ENCODE measurements around the gene LIMS2. TPM values are rescaled to one million over a fixed set of nuclear protein-coding genes. Genes with fewer than 3 reads are reported as not detected.

LIMS2 gene
- total RNA-seq, 1 experiment from 2014 or later: 8.9 TPM

DNA sequence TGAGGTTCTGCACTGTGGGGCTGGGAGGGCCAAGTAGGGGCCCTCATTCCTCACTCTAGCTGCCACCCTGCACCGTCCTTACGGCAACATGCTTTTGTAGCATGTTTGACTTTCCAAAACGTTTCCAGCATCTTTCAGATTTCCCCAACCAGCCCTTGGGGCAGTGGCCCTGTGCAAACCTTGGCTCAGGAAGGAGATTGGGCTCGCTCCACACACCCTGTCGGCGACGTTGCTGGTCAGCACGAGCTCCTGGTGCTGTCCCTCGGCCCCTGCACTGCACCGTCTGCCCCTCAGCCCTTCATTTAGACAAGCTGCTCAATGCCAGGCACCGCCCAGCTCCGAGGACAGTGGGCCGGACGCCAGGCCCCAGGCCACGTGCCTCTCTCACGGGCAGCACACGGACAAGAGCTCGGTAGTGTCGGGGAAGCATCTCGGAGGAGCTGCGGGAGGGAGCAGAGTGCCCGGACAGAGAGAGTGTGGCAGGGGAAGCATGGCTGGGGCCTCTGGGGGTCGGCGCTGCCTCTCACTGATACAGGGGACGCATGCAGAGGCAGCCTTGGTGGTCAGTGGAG, 22.5 kb downstream of the LIMS2 start:
- Histone ChIP-seq H3K36me3 (ENCODE audit: control insufficient read depth, insufficient read depth, low read length) (no peaks in the 10 kb centered on the region), H3K27ac (ENCODE audit: low read length) (no peak overlapping the region), H3K9me3 (ENCODE audit: control insufficient read depth, insufficient read depth, low read depth, low read length) (no peaks in the 10 kb centered on the region), H3K4me3 (ENCODE audit: low read depth in 2 of 2, low read length in 2 of 2) (no peak overlapping the region), H3K4me1 (ENCODE audit: control insufficient read depth, insufficient read depth, low read length) (0 out of 2 replicates have a peak, but pooled peaks cover 4% of the 10 kb centered on the region), H3K27me3 (ENCODE audit: control insufficient read depth, insufficient read depth, low read length) (no peaks in the 10 kb centered on the region)
- in situ Hi-C loops (cut with HindIII; ENCODE audit: low pct_unique_long_range_greater_than_20kb, low sequenced_read_pairs): no loop called here
- DNase-seq (ENCODE audit: low read depth, low spot score): no peak
- intact Hi-C loops (cut with micrococcal nuclease; ENCODE audit: unreplicated experiment): no loop called here
- ChIA-PET CTCF (interaction anchor here (2.8 kb wide), 1 partner anchor 62 kb away, joined by 13 read pairs; no protein-coding TSS in a partner anchor), POLR2A (no interaction called here)
- no peak for ATAC-seq
- no TSS peak for BruUV-seq (replicated peaks)
- TF ChIP-seq, protein P1, sequence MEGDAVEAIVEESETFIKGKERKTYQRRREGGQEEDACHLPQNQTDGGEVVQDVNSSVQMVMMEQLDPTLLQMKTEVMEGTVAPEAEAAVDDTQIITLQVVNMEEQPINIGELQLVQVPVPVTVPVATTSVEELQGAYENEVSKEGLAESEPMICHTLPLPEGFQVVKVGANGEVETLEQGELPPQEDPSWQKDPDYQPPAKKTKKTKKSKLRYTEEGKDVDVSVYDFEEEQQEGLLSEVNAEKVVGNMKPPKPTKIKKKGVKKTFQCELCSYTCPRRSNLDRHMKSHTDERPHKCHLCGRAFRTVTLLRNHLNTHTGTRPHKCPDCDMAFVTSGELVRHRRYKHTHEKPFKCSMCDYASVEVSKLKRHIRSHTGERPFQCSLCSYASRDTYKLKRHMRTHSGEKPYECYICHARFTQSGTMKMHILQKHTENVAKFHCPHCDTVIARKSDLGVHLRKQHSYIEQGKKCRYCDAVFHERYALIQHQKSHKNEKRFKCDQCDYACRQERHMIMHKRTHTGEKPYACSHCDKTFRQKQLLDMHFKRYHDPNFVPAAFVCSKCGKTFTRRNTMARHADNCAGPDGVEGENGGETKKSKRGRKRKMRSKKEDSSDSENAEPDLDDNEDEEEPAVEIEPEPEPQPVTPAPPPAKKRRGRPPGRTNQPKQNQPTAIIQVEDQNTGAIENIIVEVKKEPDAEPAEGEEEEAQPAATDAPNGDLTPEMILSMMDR (IDR thresholded peaks at IDR 0.05): no peak
- no peak for TF ChIP-seq SIN3A (IDR thresholded peaks at IDR 0.05; ENCODE audit: borderline replicate concordance, insufficient read depth, low read depth, low read length)
- TF ChIP-seq TCF7L2 (IDR thresholded peaks at IDR 0.05; ENCODE audit: low read depth, low read length): no peak
- TF ChIP-seq, protein P2, sequence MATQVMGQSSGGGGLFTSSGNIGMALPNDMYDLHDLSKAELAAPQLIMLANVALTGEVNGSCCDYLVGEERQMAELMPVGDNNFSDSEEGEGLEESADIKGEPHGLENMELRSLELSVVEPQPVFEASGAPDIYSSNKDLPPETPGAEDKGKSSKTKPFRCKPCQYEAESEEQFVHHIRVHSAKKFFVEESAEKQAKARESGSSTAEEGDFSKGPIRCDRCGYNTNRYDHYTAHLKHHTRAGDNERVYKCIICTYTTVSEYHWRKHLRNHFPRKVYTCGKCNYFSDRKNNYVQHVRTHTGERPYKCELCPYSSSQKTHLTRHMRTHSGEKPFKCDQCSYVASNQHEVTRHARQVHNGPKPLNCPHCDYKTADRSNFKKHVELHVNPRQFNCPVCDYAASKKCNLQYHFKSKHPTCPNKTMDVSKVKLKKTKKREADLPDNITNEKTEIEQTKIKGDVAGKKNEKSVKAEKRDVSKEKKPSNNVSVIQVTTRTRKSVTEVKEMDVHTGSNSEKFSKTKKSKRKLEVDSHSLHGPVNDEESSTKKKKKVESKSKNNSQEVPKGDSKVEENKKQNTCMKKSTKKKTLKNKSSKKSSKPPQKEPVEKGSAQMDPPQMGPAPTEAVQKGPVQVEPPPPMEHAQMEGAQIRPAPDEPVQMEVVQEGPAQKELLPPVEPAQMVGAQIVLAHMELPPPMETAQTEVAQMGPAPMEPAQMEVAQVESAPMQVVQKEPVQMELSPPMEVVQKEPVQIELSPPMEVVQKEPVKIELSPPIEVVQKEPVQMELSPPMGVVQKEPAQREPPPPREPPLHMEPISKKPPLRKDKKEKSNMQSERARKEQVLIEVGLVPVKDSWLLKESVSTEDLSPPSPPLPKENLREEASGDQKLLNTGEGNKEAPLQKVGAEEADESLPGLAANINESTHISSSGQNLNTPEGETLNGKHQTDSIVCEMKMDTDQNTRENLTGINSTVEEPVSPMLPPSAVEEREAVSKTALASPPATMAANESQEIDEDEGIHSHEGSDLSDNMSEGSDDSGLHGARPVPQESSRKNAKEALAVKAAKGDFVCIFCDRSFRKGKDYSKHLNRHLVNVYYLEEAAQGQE (IDR thresholded peaks at IDR 0.05; ENCODE audit: insufficient read depth in 1 of 2, low read depth in 2 of 2, low read length in 1 of 2): no peak
- TF ChIP-seq POLR2AphosphoS5 (IDR thresholded peaks at IDR 0.05; ENCODE audit: low read depth, low read length): no peak

DNA sequence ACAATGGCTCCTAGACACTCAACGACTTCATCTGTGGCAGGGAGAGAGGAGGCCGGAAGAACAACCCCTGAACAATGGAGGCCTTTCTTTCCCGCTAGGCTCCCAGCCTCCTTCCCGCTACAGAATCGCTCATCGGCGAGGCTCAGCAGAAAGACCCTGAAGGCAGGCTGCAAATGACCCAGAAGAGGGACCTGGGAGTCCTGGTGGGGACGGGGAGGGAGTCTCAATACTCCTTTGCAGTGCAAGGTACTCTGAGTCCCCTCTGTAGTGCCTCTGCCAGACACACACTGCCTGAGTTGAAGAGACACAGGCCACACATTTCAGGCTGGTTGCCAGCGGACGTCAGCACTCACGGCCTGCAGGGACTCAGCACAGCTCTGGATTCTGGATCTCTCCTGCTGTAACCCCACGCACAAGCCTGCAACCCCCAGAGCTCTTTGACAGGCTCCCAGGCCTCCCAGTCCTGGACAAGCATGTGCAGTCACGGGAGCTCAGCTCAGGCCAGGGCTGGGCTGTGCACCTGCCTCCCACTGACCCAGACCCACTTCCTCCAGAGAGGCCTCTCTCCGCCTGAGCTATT, 23.3 kb downstream of the LIMS2 start:
- DNase-seq (ENCODE audit: low read depth, low spot score) (no peak), ATAC-seq (no peak)
- Histone ChIP-seq H3K4me1 (ENCODE audit: control insufficient read depth, insufficient read depth, low read length) (peaks cover 5% of the 10 kb centered on the region; the same call in 1 of the 2 replicates), H3K36me3 (ENCODE audit: control insufficient read depth, insufficient read depth, low read length) (no peaks in the 10 kb centered on the region), H3K9me3 (ENCODE audit: control insufficient read depth, insufficient read depth, low read depth, low read length) (no peaks in the 10 kb centered on the region), H3K4me3 (ENCODE audit: low read depth in 2 of 2, low read length in 2 of 2) (no peak overlapping the region), H3K27me3 (ENCODE audit: control insufficient read depth, insufficient read depth, low read length) (no peaks in the 10 kb centered on the region), H3K27ac (ENCODE audit: low read length) (no peak overlapping the region)
- POLR2A ChIA-PET: no interaction called here
- intact Hi-C loops (cut with micrococcal nuclease; ENCODE audit: unreplicated experiment) (no loop called here), in situ Hi-C loops (cut with HindIII; ENCODE audit: low pct_unique_long_range_greater_than_20kb, low sequenced_read_pairs) (no loop called here)
- CTCF ChIA-PET: interaction anchor here (2.8 kb wide), 1 partner anchor 61 kb away, joined by 13 read pairs; no protein-coding TSS in a partner anchor
- BruUV-seq (replicated peaks): no TSS peak
- TF ChIP-seq, protein P1 (IDR thresholded peaks at IDR 0.05): no peak
- TF ChIP-seq, protein P2 (IDR thresholded peaks at IDR 0.05; ENCODE audit: insufficient read depth in 1 of 2, low read depth in 2 of 2, low read length in 1 of 2): no peak
- TF ChIP-seq POLR2AphosphoS5 (IDR thresholded peaks at IDR 0.05; ENCODE audit: low read depth, low read length) (no peak), SIN3A (IDR thresholded peaks at IDR 0.05; ENCODE audit: borderline replicate concordance, insufficient read depth, low read depth, low read length) (no peak), TCF7L2 (IDR thresholded peaks at IDR 0.05; ENCODE audit: low read depth, low read length) (no peak)

Measured in Panc1 (cell line).